NCI-H2196 (cell line): ENCODE measurements around the gene PHACTR1.
"Not testable (repeated sequence)": the region's sequence is repeated elsewhere in the genome, so short reads cannot be mapped to it uniquely, and the experiment has no call there.

ENCODE experiments used
- DNase-seq: peaks from one replicate; lab custom pipeline; 2025; ENCODE audit not compliant: unreplicated experiment; lab: John Stamatoyannopoulos, UW

The PHACTR1 gene

DNA sequence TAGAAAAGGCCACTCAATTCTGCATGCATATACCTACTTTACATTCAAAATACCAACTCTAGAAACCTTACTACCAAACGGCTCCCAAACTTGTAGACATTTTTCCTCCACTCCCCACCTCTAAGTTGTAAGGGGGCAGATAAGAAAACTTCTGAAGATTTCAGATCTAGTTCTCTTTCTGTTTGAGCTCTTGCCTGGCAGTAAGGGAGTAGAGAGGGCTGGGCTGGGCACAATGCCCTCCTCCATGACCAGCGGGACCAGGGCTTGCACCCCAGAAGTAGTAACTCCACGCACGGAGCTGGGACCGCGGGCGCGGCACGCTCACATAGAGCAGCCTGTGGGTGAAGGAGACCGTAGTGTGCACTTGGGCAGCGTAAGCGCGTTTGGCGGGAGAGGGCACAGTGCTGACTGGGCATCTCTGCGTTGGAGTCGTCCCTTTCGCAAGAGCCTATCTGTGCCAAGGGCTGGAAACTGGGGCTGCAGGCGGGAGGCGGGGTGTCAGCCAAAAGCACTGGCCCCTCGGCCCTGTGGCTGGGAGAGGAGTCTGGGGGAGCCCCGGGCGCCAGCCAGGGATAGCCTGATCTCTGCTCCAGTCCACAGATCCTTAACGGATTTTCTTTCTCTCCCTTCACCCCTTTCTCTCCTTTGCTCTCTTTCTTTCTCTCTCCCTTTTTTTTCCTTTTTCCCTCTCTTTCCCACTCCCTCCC is 32.4 kb downstream of the PHACTR1 start:
- DNase-seq, result no peak

DNA sequence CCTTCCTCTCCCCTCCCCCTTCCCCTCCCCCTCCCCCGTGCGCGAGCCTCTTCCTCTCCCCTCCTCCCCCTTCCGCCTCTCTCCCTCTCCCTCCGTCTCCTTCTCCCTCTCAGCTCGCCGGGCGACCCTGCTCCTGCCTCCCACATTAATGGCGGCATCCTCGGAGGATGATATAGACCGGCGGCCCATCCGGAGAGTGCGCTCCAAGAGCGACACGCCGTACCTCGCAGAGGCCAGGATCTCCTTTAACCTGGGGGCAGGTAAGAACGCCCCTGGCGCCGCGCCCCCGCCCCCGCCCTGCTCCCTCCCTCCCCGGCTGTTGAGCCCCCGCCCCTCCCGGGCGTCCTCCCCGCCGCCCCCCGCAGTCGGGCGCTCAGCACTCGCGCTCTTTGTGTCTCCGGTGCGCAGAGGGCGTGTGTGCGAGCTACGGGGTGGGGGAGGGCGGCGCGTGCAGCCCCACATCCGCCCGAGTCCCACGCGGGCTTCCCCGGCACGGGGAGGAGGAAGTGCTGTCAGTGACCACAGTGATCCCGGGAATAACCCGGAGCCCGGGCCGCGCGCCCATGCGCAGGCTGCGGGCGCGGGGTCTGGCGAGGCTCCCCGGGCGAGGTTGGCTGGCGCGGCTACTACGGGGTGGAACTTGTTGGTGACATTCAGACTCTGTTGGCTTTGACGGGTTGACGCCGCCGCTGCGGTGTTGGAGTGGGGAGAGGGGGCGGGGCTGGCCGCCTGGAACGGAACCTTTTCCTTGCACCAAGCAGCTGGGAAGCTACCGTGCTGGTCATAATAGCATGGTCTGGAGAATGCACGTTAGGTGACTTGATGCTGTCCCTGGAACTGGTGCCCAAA is 33.2 kb downstream of the PHACTR1 start:
- DNase-seq, result no peak

DNA sequence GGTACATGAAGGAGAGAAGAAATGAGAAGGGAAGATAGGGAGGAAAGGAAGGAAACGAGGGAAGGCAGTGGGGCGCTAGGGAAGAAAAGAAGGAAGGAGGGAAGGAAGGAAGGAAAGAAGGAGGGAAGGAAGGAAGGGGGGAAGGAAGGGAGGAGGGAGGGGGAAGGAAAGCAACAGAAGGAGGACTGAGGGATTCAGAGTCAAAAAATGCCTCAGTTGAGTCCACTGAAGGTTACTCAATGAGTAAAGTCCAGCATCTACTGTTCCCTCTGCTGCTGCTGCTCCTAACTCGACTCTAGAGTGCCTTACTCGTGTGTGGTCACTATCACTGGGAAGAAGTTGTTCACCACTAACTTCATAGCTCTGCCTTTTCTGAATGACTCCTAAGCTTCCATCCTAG is 33.8 kb downstream of the PHACTR1 start:
- no peak for DNase-seq

GRCh38 chr6:12751694-12752325 is 35.2 kb downstream of the PHACTR1 start:
- no peak for DNase-seq

DNA sequence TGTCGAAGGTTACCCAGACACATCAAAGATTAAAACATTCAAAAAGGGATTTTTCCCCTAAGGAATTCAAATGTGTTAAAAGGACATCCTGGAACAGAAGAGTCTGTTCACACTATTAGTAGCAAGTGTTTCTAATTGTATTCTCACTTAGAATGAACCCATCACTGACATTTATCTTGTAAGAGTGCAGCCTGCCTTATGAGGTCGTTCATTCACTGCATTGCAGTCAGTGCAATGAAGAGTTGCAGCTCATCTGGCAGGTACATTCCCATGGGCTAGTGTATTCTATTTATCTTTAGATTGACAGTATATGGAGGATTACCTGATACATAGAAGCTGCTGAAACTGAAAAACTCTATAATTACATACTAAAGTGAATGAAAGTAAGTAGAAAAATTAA is 36.5 kb downstream of the PHACTR1 start:
- DNase-seq, result no peak

DNA sequence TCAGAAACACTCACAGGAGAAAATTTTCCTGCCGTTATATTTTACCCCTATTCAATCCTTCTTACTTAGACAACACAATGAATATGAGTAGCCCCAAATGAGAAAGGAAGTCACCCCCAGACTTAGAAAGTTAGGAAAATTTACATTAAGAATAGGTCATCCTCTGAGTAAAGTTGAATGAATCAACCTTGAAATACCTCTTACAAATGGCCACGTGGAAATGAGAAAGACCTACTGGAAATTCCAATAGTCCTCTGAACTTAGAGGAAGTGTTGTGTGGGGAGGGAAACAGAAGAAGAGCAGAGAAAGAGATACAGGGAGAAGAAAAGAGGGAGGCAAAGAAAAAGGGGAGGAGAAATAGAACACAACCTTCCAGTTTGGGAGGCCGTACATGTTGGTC is 43.7 kb downstream of the PHACTR1 start:
- DNase-seq, result no peak

DNA sequence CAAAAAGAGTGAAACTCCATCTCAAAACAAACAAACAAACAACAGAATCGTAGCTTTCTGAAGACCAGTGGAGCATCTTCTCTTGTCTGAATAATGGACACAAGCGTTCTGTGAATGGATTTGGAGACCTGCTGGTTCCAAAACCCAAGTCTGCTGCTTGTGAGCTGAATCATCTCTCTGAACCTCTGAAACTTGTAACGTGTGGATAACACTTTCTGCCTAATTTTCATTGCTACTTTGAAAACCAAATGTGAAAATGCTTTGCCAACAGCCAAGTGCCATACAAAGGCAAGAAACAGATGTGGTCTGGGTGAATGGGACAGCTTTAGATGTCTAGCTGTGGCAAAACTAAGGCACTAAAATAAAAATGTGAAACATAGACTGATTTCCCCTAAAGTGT is 44.3 kb downstream of the PHACTR1 start:
- DNase-seq, result no peak

GRCh38 chr6:12761376-12762115 is 45.0 kb downstream of the PHACTR1 start:
- no peak for DNase-seq

DNA sequence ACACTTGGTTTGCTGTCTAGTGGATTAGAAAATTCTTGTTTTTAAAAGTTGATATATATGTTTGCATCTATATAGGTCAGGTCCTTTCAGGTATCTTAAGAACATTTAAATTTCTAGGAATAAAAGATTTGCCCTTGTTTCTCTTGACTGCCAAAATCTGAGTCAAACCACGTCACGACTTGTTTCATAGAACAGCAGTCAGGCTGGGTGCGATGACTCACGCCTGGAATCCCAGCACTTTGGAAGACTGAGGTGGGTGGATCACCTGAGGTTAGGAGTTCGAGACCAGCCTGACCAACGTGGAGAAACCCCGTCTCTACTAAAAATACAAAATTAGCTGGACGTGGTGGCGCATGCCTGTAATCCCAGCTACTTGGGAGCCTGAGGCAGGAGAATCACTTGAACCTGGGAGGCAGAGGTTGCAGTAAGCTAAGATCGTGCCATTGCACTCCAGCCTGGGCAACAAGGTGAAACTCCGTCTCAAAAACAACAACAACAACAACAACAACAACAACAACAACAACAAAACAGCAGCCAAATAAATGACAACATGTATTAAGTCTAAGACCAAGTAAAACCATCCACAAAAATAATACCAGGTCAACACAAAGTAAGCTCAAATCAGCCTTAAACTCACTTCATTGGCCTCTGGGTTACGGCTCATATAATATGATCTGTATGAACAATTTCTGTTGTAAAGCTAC is 46.3 kb downstream of the PHACTR1 start:
- not testable (repeated sequence) for DNase-seq

DNA sequence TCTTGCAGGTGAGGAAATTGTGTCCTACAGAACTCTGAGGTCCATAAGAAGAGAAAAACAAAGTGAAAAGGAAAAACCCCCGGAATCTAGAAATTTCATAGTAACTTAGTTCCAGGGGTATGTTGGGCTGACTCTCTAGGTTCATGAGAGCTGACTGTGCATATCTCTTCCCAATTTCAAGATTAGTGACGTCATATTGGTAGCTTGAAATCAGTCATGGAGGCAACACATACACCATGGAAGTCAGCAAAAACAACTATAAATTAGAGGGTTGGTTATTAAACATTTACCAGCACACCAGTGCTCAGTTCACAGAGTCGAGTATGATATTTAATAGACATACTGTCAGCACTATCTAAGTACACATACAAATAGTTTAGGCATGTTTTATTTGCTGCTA is 49.8 kb downstream of the PHACTR1 start:
- DNase-seq, result no peak

- no peak for DNase-seq
These were observed 50.4 kb downstream of the PHACTR1 start for GRCh38 chr6:12767016-12767415.

DNA sequence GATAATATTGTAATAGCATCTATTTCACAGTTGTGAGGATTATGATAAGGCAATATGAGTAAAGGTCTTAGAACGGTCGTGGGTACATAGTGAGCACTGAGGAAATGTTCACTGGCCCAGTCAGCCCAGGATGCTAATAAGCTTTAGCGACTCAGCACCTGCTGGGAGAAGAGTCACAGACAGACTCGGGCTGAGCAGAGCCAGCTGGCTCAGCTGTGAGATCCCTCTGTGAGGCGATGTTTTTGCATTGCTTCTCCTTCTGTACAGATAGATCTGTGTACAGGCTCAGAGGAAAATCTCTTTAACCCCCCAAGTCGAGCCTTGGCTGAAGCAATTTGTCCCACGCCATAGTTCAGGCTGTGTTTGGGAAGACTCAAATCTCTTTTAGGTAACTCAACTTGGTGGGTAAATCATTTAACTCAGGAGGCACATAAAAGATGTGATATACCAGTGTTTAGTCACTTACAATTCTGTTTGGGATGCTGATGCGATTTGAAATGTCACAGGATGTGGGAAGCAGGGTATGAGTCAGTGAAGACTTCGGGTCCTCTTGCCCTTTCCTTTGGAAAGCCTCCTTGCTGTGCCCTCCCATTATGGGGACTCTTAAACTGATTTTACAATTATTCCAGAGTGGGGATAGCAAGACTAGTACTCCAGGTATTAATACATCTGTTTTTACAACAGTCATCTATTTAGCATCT is 53.1 kb downstream of the PHACTR1 start:
- no peak for DNase-seq

- no peak for DNase-seq
These were observed 55.8 kb downstream of the PHACTR1 start for GRCh38 chr6:12772416-12772815.

DNA sequence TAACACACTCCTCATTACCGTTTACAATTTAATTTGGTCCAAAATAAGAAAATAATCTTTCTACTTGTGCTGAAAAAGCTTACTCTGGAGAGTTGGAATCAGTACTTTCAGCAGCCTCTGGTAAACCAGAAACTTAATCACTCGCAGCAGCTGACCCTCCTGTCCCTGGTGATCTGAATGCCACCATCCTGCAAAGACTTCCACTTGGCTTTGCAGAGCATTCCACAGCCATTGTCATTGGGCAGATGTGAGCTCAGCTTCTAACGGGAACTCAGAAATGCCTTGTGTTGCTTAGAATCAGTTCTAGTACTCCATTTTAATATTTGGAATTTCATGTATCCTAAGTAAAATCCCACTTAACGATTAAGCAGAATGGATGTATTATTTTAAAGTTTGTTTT is 59.7 kb downstream of the PHACTR1 start:
- DNase-seq, result no peak

DNA sequence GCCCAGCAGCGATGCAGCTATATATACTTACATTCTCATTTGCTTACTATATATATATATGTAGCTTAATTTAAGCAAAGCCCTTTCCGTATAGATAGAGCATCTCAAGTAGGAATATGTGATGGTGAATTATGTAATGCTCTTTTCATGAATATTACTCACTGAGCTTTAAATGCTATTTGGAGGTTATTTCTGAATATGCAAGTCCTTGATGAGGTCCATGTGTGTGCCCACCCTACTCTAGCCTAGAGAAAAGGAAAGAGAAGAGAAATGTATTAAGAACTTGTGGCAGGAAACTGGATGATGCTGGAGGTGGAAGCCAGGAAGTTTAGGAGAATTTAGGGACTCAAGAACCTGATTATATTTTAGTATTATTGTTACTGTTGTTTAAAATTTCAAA is 63.2 kb downstream of the PHACTR1 start:
- DNase-seq, result no peak

DNA sequence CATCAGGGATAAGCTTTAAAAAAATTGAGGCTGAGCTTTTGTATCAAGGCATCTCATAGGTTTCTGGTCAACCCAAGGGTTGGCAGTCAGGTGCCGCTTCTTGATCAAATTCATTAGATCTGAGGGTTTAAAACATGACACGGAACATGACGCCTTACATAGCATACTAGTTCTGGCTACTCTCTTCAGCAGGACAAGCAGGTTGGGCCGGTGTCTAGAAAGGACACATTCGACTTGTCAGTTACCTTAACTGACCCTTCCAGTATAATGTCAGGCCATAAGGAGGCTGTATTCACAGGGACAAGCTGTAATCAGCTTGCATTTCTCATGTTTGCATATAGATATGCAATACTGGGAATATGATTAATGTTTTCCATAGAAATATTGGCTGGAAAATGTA is 65.6 kb downstream of the PHACTR1 start:
- no peak for DNase-seq

DNA sequence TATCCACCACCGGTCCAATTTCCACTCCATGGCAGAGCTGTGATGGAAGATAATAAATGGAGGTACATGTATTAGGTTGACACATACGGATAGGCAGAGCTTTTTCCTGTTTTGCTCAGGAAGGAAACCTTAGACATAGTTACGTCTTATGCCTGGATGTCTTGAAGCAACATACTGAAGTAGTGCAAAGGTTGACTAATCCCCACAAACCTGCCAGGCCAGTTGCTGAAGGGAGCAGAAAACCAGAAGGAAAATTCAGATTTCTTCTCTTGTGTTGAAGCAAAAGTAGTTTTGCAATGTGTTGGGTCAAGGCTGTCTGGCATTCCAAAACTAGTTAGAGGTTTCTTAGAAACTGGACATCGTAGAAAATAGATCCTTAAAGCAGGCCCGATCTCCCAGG is 68.7 kb downstream of the PHACTR1 start:
- DNase-seq, result no peak

DNA sequence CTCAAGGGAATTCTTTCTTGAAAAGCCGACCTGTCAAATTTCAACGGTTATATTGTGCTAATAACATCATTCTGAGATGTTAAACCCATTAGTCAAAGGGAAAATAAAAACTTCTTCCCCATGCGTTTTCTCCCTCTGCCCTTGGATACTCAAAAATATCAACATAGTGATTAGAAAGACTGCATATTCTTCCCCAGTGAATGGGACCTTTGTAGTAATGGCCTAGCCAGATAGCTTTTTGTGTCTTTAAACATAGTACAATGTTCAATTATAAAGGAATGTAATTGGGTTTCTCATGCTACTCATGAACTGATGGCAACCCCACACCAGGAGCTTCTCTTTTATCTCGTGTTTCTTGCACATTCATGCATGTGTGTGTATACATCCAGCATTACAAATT is 69.4 kb downstream of the PHACTR1 start:
- DNase-seq, result no peak

GRCh38 chr6:12791371-12791770 is 74.8 kb downstream of the PHACTR1 start:
- DNase-seq, result no peak

- DNase-seq, result no peak
These were observed 81.8 kb downstream of the PHACTR1 start for GRCh38 chr6:12798326-12798725.
